ENCODE measurements around the gene SRPX. TPM values are rescaled to one million over a fixed set of nuclear protein-coding genes. Genes with fewer than 3 reads are reported as not detected.

The SRPX gene
- total and polyA plus RNA-seq, 2 of the 4 experiments (the other 2 are of a cell fraction): 35.5 to 81.5 TPM

- Histone ChIP-seq H3K14ac (replicated peaks; ENCODE audit: low read depth, low read length) (no peak overlapping the region), H2BK20ac (ENCODE audit: low read depth, low read length) (peak overlapping the region; percentile 59; the same call in 1 of the 2 replicates), H2AK9ac (replicated peaks; ENCODE audit: low read depth, low read length, poor library complexity) (no peak overlapping the region), H3K9ac (ENCODE audit: low read depth, low read length) (no peak overlapping the region), H3K27me3 (ENCODE audit: control insufficient read depth, insufficient read depth, low read length) (no peaks in the 10 kb centered on the region), H3K9me1 (ENCODE audit: insufficient read depth, low read length) (no peaks in the 10 kb centered on the region), H3K4me1 (ENCODE audit: control insufficient read depth, insufficient read depth, low read length) (no peaks in the 10 kb centered on the region; the same call in 1 of the 2 replicates), H4K91ac (ENCODE audit: insufficient read depth, low read depth, low read length) (no peak overlapping the region), H4K5ac (ENCODE audit: low read depth, low read length) (peak overlapping the region; percentile 69; the same call in 1 of the 2 replicates), H4K20me1 (ENCODE audit: insufficient read depth, low read length) (no peaks in the 10 kb centered on the region), H4K8ac (ENCODE audit: low read depth in 2 of 2, low read length in 2 of 2) (no peak overlapping the region), H3K4me2 (ENCODE audit: low read depth, low read length) (peak overlapping the region; percentile 77), H3K18ac (ENCODE audit: low read depth, low read length) (peak overlapping the region; percentile 88), H2BK5ac (ENCODE audit: low read depth, low read length, poor library complexity, severe bottlenecking) (peak overlapping the region; percentile 82), H3K4me3 (ENCODE audit: insufficient read depth, low read depth, low read length) (no peak overlapping the region), H3K79me1 (ENCODE audit: low read depth in 1 of 2, low read length in 2 of 2) (no peaks in the 10 kb centered on the region), H2BK15ac (ENCODE audit: low read depth, low read length) (no peak overlapping the region), H3K23ac (ENCODE audit: low read depth, low read length) (peak overlapping the region; percentile 71; the same call in 1 of the 2 replicates), H2AK5ac (ENCODE audit: low read depth, low read length) (no peak overlapping the region; the same call in 1 of the 2 replicates), H3K27ac (ENCODE audit: insufficient read depth, low read length) (peak overlapping the region; percentile 64; the same call in 1 of the 2 replicates), H3K56ac (ENCODE audit: extremely low read depth, insufficient read depth, low read length) (no peak overlapping the region), H2BK120ac (ENCODE audit: low read depth, low read length) (peak overlapping the region; percentile 71; the same call in 1 of the 2 replicates), H3K9me3 (ENCODE audit: control insufficient read depth, insufficient read depth, low read length) (no peaks in the 10 kb centered on the region), H2AFZ (replicated peaks; ENCODE audit: low read length, poor library complexity) (no peak overlapping the region), H3K4ac (ENCODE audit: low read depth, low read length) (peak overlapping the region; percentile 34; the same call in 1 of the 2 replicates), H3K36me3 (ENCODE audit: control insufficient read depth, insufficient read depth, low read length) (no peaks in the 10 kb centered on the region)
- DNase-seq: peak; percentile 72
- no CpG with 5 or more reads among the region's 9 CpGs for WGBS, 2 experiments (ENCODE audit: extremely low coverage in 2 of 2, insufficient read length in 1 of 2)
- POLR2A ChIA-PET (ENCODE audit: unreplicated experiment): no interaction called here
- CTCF ChIA-PET: interaction anchor here (0.6 to 1.2 kb wide), 3 partner anchors 10 to 19 kb away, joined by 3 to 5 read pairs (median 4); no protein-coding TSS in a partner anchor
- no TSS peak for BruUV-seq (replicated peaks)
- peak; percentile 72 for ATAC-seq (ENCODE audit: low read depth)
- TF ChIP-seq POLR2A (IDR thresholded peaks at IDR 0.05; ENCODE audit: low read depth, low read length): no peak
- no peak for TF ChIP-seq RFX5 (IDR thresholded peaks at IDR 0.05; ENCODE audit: low read depth, low read length)
- no peak for TF ChIP-seq ELK1 (IDR thresholded peaks at IDR 0.05; ENCODE audit: borderline replicate concordance, low read depth, low read length)
- no peak for TF ChIP-seq NFE2L2 (IDR thresholded peaks at IDR 0.05; ENCODE audit: low read depth, low read length)
- no peak for TF ChIP-seq MXI1 (IDR thresholded peaks at IDR 0.05; ENCODE audit: borderline replicate concordance, low read depth, low read length)
- TF ChIP-seq MAFK (IDR thresholded peaks at IDR 0.05; ENCODE audit: low read depth, low read length): no peak
- dilution Hi-C loops (cut with HindIII; ENCODE audit: low sequenced_read_pairs, unreplicated experiment) (no loop called here), in situ Hi-C loops (cut with MboI; ENCODE audit: low sequenced_read_pairs) (no loop called here), intact Hi-C loops (cut with micrococcal nuclease) (loop anchor here (5.0 kb wide), 2 partner anchors 41 to 64 kb away; partner anchors contain the start of genes RPGR and SRPX)
Observed at GRCh38 chrX:38262715-38263620, 42.3 kb upstream of the SRPX start.

Measured in IMR-90 (cell line).